Measurements from ENCODE around the gene PCIF1.
A peak's percentile ranks its signal among the peaks of the same experiment; 100 is the strongest.
"Not testable (repeated sequence)": the region's sequence is repeated elsewhere in the genome, so short reads cannot be mapped to it uniquely, and the experiment has no call there.

The PCIF1 gene

GRCh38 chr20:45934586-45935415 is at the start of gene PCIF1:
TSS of gene PCIF1 (plus strand) at chr20:45934683. CDS start at chr20:45939000, 4,317 bp downstream.
- DNase-seq (ENCODE audit: low spot score): peak; percentile 98

DNA sequence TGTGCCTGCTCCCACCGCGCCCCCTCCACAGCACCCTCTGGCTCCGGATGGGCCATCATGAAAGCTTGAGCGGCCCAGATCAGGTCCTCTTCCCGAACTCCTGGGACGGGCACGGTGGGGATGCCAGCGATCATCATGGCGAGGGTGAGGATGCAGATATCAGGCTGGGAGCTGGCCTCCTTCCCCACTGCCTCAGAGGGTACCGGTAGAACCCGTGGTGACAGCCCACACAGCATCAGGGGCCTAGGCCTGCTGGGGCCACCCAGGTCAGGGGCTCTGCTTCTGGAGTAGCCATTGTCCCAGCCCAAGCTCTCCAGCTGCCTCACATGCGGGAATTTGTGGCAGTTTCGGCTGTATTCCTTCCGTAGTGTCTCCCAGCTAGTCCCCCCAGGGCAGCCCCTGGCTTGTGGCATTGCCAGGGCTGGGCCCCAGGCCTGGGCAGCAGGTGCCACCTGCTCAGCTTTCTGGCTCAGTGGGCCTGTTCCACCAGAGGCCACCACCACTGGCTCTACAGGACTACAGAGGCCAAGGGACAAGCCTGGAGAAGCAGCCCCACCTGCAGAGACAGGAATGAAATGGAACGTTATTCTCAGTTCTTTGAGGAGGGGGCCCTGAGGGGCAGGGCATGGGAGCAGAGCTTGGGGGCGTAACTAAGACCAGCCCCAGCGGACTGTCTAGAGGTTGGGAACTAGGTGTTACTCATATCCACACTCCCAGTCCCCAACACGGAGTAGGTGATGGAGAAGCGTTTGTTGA is 47.7 kb upstream of the PCIF1 start:
- DNase-seq (ENCODE audit: low spot score): no peak

DNA sequence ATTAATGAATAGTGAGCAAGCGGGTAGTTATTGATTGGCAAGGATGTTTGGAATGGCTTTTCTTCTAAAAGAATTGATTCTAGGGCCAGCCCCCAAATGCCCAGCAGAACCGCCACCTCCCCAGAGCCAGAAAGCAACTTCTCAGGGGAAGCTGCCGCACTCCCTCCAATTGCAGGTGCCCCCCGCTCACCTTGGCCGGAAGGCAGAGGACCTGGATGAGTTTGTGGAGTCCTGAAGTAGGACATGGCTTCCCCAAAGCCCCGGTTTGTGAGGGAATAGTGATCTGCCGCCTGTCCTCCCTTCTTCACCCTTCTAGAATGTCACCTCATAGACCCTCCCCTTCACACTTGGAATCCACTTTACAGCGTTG is 47.2 kb upstream of the PCIF1 start, which contains the start of gene SPATA25:
Gene SPATA25 (minus strand): TSS at position 277 of the 370 bp plus-strand sequence. CDS start 32 bp downstream, at position 245.
- DNase-seq (ENCODE audit: low spot score): no peak

DNA sequence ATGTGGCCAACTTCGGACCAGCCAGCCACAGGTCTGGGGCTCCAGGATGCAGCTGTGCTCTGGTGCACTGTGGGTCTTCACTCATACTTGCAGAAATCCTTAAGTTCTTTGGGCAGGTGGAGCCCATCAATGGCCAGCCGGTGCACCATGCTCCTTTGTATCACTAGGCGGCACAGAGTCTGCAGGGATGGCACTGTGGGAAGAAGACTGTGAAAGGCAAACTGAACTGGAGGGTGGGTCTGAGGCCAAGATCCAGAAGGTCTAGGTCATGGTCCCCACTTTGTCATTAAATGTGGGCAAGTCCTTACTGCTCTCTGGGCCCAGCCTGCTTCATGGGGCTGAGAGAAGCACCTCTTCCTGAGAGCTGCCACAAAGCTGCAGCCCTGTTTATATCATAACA is 45.8 kb upstream of the PCIF1 start:
- DNase-seq (ENCODE audit: low spot score): no peak

GRCh38 chr20:45890077-45890984 is 44.2 kb upstream of the PCIF1 start:
- peak; percentile 89 for DNase-seq (ENCODE audit: low spot score)

GRCh38 chr20:45890985-45891983 is 43.2 kb upstream of the PCIF1 start, which contains the start of the genes CTSA and NEURL2:
TSS of gene CTSA (plus strand) at chr20:45891335. CDS start at chr20:45891569, 234 bp downstream.
TSS of gene NEURL2 (minus strand) at chr20:45891208. CDS start at chr20:45890991, 217 bp downstream.
- peak; percentile 93 for DNase-seq (ENCODE audit: low spot score)

DNA sequence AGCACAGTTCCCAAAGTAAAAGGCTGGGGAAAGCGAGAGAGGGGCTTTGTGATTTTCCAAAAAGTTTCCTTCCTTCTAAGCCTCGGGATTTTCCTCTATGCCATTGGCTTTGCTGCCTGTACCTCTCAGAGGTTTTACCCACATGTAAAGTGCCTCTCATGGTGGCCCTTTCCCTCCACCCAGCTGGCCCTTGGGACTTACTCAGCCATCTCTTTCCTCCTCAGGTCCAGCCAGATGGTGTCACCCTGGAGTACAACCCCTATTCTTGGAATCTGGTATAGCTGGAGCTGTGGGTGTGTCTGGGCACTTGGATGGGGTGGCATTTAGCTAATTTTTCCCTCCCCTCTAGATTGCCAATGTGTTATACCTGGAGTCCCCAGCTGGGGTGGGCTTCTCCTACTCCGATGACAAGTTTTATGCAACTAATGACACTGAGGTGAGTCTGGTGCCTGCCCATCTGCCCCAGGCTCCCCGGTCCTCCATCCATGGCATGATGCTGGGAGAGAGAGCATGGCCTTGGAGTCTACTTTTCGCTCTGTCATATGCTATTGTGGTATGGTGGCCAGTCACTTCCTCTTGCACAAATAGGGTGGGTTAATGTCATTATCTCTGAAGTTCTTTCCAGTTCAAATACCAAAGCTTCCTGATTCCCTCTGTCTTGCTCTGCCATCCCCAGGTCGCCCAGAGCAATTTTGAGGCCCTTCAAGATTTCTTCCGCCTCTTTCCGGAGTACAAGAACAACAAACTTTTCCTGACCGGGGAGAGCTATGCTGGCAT is 42.2 kb upstream of the PCIF1 start:
- DNase-seq (ENCODE audit: low spot score): peak; percentile 48

DNA sequence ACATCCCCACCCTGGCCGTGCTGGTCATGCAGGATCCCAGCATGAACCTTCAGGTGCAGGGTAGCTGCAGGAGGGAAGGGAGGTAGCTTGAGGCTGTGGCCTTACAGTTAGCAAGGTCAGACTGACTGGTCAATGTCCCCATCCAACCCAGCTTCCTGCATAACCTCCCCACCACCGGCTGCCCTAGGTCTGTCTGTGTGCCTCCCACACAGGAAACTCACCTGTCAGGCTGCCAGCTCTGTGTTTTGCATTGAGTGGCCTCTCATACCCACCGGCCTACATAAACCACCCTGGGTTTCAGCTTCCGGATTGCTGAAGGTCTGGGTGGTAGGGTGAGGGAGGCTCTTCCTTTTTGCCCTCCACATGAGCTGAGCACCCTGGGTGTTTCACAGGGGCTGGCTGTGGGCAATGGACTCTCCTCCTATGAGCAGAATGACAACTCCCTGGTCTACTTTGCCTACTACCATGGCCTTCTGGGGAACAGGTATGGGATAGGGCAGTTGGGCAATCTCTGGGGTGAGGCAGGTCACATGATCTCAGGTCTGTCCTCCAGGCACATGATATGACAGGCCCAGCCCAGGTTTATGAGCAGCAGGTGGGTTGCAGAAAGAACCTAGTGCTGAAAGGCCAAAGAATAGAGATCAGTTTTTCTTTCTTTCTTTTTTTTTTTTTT is 41.5 kb upstream of the PCIF1 start:
- no peak for DNase-seq (ENCODE audit: low spot score)

DNA sequence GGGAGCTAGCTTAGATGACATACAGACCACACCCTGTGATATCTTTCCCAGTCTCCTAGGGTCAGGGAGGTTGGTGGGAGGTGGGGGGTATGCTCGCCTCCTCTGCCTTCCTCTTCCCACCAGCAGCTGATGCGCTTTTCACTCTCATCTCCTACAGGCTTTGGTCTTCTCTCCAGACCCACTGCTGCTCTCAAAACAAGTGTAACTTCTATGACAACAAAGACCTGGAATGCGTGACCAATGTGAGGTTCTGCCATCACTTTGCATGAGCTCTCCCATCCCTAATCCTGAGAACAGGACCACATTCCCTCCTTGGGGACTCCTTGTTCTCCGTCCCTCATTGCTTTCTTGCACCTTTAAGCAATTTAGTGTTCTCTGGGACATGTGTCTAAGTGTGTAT is 40.7 kb upstream of the PCIF1 start:
- DNase-seq (ENCODE audit: low spot score): no peak

DNA sequence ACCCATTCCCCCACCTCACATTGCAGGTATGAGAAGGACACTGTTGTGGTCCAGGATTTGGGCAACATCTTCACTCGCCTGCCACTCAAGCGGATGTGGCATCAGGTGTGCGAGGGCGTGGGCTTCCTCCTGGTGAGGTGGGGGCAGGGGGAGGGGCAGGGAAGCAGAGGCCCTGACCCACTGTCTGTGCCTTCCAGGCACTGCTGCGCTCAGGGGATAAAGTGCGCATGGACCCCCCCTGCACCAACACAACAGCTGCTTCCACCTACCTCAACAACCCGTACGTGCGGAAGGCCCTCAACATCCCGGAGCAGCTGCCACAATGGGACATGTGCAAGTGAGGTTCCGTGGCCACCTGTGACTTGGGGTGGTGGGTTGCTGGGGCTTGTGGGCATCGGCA is 39.7 kb upstream of the PCIF1 start:
- DNase-seq (ENCODE audit: low spot score): no peak

GRCh38 chr20:45896641-45897161 is 37.8 kb upstream of the PCIF1 start:
- no peak for DNase-seq (ENCODE audit: low spot score)

GRCh38 chr20:45897289-45897688 is 37.2 kb upstream of the PCIF1 start:
- no peak for DNase-seq (ENCODE audit: low spot score)

DNA sequence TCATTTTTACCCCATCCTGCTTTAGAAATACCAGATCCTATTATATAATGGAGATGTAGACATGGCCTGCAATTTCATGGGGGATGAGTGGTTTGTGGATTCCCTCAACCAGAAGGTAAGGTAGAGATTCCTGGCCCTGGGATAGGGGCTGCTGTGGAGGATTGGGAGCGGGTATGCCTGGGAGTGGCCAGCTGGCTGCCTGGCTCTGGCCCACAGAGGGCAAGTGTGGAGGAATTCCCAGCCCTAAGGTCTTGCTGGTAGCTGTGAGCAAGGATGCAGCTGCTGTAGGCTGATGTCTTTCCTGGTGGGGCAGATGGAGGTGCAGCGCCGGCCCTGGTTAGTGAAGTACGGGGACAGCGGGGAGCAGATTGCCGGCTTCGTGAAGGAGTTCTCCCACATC is 36.8 kb upstream of the PCIF1 start:
- DNase-seq (ENCODE audit: low spot score): no peak

GRCh38 chr20:45898285-45898684 is 36.2 kb upstream of the PCIF1 start:
- DNase-seq (ENCODE audit: low spot score): no peak

GRCh38 chr20:45899046-45899835 is 35.2 kb upstream of the PCIF1 start:
- no peak for DNase-seq (ENCODE audit: low spot score)

GRCh38 chr20:45901332-45901731 is 33.2 kb upstream of the PCIF1 start:
- DNase-seq (ENCODE audit: low spot score): not testable (repeated sequence)

- DNase-seq (ENCODE audit: low spot score): no peak
Observed at GRCh38 chr20:45902199-45902701, 32.2 kb upstream of the PCIF1 start.
